Mucosa of gallbladder (tissue), 1 donor: ENCODE data around the gene AP2A1. TPM values are rescaled to one million over a fixed set of nuclear protein-coding genes. Genes with fewer than 3 reads are reported as not detected.

ENCODE experiments used
- DNase-seq: peaks from one replicate; pipeline ENCODE4 v3.0.0-alpha.2; 2020; ENCODE audit warnings: low spot score
- total RNA-seq: library from RNA; stranded (reverse); gene quantifications from one replicate; pipeline ENCODE4 v1.2.1, GENCODE V29; 2021
- donor health status: DM: no; HTN: no; CAD: no.

Gene AP2A1
- total RNA-seq, 1 donor from 2014 or later, result 76.3 TPM

DNA sequence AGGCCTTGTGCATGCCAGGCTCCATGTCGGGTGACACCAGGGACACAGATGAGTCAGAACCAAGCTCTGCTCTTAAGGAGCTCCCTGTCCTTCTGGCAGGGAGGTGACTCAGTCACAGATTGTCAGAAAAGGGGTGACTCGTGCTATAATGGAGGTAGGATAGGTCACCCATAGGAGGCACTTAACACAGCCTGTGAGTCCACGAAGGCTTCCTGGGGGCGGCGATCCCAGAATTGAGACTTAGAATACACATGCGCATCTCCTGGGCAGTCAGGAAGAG is 26.7 kb downstream of the AP2A1 start:
- no peak for DNase-seq

DNA sequence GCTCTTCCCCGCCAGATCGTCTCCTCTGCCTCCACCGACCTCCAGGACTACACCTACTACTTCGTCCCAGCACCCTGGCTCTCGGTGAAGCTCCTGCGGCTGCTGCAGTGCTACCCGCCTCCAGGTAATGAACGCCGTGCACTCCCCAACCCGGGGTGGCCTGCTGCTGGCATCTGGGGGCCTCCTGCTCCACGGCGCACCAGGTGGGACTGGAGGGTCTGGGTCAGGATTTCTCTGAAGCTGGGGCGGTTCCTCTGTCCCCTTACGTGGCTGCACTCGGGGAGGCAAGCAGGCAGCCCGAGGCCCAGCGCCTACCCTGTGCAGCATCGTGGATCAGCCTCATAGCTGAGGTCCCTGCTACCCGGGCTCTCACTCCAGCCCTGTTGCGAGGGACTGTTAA is 28.8 kb downstream of the AP2A1 start:
- no peak for DNase-seq

DNA sequence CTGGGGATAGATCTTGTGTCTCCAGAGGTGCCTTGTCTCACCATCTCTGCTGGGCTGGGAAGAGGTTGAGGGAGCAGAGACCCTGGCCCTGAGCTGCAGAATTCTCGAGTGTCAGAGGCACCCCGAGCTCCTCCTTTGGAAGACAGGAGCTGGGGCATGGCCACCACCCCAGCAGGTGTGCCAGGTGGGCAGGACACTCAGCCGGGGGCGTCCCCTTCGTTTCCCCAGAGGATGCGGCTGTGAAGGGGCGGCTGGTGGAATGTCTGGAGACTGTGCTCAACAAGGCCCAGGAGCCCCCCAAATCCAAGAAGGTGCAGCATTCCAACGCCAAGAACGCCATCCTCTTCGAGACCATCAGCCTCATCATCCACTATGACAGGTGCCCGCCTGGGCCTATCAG is 31.8 kb downstream of the AP2A1 start:
- no peak for DNase-seq

DNA sequence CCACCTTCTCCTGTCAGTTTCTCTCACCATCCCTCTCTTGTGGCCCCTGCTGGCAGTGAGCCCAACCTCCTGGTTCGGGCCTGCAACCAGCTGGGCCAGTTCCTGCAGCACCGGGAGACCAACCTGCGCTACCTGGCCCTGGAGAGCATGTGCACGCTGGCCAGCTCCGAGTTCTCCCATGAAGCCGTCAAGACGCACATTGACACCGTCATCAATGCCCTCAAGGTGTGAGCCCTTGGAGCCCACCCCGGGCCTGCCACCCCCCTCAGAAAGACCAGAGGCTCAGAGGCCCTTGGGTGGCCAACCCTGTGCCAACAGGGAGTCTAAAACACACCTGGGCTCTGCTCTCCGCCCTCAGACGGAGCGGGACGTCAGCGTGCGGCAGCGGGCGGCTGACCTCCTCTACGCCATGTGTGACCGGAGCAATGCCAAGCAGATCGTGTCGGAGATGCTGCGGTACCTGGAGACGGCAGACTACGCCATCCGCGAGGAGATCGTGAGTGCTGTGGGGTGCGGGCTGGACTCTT is 32.5 kb downstream of the AP2A1 start:
- no peak for DNase-seq

DNA sequence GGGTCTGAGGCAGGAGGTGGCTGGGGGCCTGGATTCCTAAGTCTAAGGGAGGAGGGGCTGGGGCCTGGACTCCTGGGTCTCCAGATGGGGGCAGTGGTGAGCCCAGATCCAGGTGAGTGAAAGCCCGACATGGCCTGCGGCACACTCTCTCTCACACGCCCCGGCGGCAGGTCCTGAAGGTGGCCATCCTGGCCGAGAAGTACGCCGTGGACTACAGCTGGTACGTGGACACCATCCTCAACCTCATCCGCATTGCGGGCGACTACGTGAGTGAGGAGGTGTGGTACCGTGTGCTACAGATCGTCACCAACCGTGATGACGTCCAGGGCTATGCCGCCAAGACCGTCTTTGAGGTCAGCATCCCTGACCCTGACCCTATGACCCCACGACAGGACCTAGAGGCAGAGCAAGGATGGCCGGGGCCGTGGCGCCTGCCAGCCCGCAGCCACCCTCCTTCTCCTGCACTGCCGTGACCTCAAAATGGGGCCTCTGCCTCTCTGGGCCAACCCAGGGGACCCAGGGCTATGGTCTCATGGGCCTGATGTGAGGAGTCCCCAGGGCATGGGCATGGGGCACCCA is 33.1 kb downstream of the AP2A1 start:
- no peak for DNase-seq

DNA sequence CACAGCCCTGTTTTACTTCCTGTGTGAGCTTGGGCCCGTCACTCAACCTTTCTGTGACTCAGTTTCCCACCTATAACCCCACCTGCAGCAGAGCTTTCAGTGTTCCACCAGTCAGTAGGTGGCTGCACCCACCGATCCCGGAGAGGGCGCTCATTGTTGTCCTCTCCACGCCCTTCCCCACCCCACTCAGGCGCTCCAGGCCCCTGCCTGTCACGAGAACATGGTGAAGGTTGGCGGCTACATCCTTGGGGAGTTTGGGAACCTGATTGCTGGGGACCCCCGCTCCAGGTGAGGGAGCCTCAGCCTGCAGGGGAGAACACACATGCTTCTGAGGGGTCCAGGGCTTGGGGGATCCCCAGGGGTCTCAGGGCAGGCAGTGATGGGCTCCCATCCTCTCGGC is 34.0 kb downstream of the AP2A1 start:
- DNase-seq, result no peak

DNA sequence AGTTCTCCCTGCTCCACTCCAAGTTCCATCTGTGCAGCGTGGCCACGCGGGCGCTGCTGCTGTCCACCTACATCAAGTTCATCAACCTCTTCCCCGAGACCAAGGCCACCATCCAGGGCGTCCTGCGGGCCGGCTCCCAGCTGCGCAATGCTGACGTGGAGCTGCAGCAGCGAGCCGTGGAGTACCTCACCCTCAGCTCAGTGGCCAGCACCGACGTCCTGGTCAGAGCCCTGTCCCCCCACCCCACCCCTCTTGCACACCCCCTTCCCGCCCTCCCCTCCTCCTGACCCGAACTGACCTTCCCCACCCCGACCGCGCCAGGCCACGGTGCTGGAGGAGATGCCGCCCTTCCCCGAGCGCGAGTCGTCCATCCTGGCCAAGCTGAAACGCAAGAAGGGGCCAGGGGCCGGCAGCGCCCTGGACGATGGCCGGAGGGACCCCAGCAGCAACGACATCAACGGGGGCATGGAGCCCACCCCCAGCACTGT is 34.6 kb downstream of the AP2A1 start:
- DNase-seq, result no peak

DNA sequence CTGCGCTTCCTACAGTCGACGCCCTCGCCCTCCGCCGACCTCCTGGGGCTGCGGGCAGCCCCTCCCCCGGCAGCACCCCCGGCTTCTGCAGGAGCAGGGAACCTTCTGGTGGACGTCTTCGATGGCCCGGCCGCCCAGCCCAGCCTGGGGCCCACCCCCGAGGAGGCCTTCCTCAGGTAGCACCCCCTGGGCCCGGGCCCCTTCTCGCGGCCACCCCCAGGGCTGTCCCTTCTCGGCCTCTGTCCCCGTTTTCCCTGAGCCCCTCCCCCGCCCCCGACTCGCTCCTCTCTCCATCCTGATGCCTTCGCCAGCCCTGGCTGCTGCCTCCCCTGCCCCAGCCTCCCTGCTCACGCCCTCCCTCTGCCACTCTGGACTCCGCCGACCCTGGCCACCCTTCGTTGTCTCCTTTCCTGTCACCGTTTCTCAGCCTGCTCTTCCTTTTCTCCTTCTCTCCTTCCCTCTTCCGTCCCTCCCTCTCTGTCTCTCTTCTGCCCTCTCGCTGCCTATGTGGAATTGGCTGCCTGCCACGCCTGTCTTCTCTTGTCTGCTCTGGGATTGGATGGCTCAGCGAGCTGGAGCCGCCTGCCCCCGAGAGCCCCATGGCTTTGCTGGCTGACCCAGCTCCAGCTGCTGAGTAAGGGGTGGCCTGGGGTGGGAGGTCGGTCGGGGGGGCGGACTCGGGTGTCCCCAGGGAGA is 35.3 kb downstream of the AP2A1 start:
- peak; percentile 90 for DNase-seq

DNA sequence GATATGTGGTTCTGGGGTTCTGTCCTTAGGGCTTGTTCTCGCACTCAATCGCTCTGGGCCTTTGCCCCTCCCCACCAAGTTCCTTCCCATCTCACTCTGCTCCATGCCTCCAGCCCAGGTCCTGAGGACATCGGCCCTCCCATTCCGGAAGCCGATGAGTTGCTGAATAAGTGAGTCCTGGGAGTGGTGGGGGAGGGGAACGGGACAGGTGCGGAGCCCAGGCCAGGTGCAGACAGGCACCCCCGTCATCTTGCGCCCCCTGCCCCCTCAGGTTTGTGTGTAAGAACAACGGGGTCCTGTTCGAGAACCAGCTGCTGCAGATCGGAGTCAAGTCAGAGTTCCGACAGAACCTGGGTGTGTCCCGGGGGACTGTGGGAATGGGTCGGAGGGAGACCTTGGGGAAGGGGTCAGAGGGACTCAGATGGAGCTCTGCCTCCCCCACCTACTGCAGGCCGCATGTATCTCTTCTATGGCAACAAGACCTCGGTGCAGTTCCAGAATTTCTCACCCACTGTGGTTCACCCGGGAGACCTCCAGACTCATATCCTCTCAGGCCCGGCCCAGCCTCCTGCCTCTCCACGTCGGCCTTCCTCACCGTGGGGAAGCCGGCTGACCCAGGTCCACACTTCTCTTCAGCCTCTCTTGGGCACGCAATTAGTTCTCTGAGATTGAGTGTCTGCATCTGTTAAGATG is 36.2 kb downstream of the AP2A1 start:
- no peak for DNase-seq

DNA sequence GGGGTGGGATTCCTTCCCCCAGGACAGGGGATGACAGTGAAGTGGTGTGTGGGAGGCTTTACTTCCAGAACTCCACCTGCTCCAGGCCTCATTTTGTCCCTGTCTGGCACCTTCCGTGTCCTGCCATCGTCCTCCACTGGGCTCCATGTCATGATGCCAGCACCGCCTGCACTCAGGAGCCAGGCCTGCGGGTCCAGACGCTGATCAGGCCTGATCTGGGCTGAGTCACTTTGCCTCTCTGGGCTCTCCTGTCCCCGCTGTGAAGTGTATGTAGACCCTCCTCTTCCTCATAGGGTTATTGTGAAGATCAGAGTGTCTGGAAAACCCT is 36.7 kb downstream of the AP2A1 start:
- DNase-seq, result no peak

DNA sequence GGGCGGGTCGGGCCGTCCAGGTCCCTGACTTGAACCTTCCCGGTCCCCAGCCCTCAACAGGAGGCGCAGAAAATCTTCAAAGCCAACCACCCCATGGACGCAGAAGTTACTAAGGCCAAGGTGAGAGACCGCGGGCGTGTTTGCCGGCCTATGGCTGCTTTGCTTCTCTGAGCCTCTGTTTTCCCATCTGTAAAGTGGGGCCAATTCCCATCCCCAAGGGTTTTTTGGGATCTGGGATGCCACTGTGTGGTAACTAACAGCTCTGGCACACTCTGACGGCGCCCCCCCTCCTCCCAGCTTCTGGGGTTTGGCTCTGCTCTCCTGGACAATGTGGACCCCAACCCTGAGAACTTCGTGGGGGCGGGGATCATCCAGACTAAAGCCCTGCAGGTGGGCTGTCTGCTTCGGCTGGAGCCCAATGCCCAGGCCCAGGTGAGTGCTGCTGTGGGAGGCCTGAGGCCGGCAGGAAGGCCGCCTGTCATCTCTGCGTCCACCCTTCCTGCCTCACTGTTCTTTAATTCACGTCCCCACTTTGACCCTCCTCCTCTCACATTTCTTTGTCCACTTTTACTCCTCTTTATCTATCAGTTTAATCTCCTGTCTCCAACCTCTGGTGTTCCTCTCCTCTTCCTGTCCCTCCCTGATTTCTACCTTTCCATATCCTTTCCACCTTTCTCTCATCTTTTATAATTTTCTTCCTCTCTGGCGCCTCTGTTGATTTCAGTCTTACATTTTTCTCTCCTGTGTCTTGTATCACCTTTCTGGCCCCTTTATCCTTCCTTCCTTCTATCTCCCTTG is 39.2 kb downstream of the AP2A1 start:
- no peak for DNase-seq

DNA sequence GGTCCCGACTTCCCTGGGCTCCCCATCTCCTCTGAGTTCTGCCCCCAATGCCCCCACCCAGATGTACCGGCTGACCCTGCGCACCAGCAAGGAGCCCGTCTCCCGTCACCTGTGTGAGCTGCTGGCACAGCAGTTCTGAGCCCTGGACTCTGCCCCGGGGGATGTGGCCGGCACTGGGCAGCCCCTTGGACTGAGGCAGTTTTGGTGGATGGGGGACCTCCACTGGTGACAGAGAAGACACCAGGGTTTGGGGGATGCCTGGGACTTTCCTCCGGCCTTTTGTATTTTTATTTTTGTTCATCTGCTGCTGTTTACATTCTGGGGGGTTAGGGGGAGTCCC is 39.8 kb downstream of the AP2A1 start:
- no peak for DNase-seq

DNA sequence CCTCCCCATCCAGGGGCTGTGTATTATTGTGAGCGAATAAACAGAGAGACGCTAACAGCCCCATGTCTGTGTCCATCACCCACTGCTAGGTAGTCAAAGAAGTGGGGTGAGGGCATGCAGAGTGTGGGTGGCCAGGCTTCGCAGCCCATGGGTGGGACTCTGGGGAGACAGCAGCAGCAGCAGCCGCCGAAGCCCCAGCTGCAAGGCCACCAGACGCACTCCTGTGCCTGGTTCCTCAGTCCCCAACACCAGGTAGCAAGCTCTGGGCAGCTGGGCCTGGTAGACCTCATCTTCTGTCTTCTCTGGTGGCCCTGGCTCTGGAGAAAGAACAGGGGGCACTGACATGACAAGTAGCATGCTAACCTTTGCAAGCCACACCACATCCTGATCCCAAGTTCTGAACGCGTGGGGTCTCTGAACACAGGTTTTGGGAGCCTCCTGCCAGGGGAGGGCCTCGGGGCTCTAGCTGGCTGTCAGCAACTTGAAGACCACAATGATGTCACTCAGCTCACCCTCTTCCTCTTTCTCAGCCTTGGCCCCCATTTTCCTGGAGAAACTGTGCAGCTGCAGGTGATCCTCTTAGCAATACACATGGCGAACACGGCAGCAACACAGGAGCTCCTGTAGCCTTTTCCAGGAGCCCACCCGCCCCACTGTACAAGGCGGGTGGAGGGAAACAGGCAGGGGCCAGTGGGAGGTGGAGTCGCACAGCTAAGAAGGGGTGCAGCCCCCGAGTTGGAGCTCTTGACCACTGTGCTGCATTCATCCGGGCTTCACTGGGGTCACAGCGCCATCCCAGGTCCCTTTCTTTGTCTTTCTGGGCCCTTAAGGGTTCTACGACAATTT is 40.5 kb downstream of the AP2A1 start:
- DNase-seq, result no peak

DNA sequence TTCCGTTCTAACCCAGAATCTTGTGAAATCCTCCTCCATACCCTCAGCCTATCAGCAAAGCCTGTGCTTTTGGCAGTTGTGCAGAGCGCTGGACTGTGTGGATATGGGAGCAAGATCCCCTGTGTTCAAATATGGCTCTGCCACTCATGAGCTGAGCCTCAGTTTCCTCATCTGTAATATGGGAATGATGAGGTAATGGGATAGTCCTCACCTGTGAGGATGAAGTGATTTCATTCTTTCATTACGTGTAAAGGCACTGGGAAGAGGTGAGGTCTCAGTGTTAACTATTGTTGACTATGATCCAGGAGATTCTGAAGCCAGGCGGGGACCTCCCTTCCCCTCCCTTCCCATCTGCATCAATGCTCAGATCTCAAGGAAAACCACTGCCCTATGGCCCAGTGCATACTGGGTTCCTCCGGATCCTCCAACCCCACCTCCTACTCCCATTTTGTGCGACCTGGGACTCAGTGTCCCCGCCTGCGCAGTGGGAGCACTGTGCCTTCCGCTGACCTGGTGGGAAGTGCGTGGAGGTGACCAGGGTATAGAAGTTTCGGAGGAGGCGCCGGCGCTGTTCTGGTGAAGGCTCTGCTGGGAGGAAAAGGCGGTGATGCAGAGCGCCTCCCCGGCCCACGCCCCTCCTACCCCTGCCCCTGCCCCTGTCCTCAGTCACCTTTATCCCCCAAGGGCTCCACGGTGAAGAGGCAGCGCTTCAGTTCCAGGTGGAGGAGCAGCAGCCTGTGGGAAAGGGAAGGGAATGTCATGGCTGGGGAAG is 41.3 kb downstream of the AP2A1 start:
- no peak for DNase-seq

DNA sequence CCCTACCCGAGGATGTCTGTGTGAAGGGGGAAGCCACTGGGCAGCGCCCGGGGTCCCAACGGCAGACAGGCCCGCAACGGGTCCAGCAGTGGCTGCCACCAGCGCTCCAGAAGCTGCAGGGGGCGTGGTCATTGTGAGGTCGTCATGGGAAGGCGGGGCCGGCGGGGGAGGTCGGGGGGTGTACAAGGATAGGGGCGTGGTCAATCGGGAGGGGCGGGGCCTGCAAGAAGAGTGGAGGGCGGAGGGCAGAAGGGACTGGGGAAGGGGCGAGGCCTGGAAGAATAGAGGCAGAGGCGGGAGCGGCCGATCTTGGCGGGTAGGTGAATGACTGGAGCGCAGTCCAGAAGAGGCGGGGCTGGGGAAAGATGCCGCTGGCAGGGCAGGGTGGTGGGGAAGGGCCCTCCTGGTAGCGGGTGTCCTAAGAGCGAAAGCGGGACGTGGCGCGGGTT is 41.9 kb downstream of the AP2A1 start:
- peak; percentile 92 for DNase-seq

DNA sequence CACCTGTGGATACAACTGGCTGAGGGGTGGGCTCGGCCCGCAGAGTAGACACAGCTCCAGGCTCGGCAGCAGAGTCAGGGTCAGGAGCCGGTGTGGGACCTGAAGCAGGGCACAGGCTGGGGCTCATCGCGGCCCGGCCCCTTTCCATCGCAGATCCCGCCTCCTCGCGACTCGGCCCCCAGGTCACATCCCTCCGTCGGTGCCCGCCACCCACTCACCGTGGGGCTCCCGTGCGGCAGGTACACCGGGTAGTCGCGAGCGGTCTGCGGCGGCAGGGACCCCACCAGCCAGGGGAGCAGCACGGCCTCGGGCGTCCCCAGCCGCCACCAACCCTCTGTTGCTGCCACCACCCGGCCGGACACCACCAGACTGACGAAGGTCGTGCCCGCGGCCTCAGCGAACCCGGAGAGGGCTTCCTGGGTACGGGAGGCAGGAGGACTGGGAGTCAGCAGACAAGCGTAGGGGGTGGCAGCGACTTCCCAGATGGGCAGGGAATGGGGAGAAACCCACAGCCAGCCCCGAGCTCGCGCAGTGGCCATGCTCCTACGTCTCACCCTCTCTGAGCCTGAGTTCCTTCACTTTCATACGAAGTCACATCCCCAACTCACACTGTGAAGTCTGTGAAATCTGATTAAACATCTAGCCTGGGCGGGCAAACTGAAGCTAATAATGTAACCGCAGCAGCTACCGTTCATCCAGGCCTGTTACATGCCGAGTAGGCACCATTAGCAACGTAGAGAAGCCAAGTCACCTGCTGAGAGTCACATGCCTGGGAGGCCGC is 42.5 kb downstream of the AP2A1 start:
- DNase-seq, result peak; percentile 44

DNA sequence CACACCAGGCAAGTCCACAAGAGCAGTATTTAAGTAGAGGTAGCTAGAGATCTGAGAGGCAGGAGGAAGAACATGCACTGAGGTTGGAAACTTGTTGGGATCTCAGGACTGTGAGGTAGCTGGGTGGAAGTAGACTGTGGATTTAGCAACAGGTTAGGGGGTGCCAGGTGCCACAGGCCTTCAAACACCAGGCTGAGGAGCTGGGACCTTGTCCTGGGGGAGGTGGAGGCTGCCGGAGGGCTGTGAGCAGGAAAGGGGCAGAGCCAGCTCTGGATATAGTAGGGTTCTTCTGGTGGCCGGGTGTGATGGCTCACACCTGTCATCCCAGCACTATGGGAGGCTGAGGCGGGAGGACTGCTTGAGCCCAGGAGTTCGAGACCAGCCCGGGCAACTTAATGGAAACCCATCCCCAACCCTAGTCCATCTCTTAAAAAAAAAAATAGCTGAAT is 43.2 kb downstream of the AP2A1 start:
- DNase-seq, result no peak

DNA sequence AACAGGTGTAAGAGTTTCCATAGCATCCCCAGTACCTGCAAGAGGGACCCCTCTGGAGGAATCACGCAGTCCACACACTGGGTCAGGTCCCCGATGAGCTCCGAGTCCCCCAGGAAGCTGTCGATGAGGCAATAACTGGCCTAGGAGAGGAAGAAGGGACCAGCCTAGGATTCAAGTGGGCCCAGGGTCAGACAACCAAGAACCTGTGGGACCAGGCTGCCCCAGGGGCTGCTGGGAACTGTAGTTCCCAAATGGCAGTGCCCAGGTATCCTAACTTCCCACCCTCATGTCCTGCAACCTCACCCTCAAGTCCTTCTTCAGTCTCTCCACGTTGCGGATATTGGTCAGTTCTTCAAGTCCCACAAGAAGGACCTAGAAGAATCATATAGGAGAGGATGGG is 44.5 kb downstream of the AP2A1 start:
- no peak for DNase-seq

DNA sequence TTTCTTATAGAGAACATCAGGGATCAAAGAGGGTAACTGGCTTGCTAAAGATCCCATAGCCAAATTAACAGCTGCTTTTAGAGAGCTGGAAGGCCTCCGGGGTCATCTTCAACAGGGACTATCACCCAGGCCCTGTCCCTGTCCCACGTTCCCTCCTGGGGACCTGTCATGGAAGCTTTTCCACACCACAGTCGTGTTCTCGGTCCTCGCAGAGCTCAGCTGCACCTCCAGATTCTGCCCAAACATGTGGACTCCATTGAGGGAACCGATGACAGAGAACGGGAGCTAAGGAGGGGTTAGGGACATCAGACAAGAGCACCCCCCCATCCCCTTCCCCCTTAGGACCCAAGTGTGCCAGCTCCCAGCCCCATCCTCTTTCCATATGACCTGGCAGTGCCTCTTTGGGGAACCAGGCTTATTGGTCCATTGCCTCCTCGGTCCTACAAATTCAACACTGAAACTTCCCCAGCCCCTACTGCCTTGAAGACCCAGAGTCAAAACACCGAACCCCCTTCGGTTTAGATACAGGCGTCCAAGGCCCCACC is 45.7 kb downstream of the AP2A1 start:
- DNase-seq, result no peak
